Upper lobe of left lung (tissue), 4 donors: ENCODE measurements around the gene GRK3.

Source experiments
- CTCF ChIP-seq, 6 experiments: fragments of 450-650 bp in 4 of 6; fragments of 200-600 bp in 2 of 6; sonication (generic) in 2 of 6; IDR thresholded peaks; one replicate each; pipeline ENCODE4 v1.5.1; 2016 to 2019; ENCODE audit warnings: antibody characterized with exemption in 6 of 6
- POLR2AphosphoS5 ChIP-seq, 2 donors: sonication (generic); formaldehyde crosslinking; IDR thresholded peaks; one replicate each; pipeline ENCODE4 v1.5.1; 2017; ENCODE audit warnings: antibody characterized with exemption in 2 of 2

- TF ChIP-seq POLR2AphosphoS5 (IDR thresholded peaks at IDR 0.05) (no peak), CTCF (IDR thresholded peaks at IDR 0.05) (no peak)
These were observed 148.4 kb downstream of the GRK3 start for GRCh38 chr22:25712661-25713400.
